ENCODE measurements around the gene BATF2. TPM values are rescaled to one million over a fixed set of nuclear protein-coding genes. Genes with fewer than 3 reads are reported as not detected.
A peak's percentile ranks its signal among the peaks of the same experiment; 100 is the strongest.
"Not testable (repeated sequence)": the region's sequence is repeated elsewhere in the genome, so short reads cannot be mapped to it uniquely, and the experiment has no call there.

Gene BATF2
- total RNA-seq, 1 experiment from 2014 or later: not detected

DNA sequence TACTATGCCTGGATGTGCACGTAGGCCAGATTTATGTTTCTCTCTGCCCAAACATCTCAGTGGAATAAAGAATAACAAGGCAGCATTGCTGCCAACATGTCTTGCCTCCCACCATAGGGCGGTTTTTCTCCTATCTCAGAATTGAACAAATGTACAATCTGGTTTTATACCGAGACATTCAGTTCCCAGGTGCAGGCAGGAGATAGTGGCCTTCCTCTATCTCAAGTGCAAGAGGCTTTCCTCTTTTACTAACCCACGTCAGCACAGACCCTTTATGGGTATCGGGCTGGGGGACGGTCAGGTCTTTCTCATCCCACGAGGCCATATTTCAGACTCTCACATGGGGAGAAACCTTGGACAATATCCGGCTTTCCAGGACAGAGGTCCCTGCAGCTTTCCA, 26.7 kb upstream of the BATF2 start:
- Histone ChIP-seq H3K4me1 (replicated peaks) (peaks cover 12% of the 10 kb centered on the region), H3K36me3 (peaks cover 19% of the 10 kb centered on the region)
- not testable (repeated sequence) for H3K4me3 ChIP-seq; H3K9me3 ChIP-seq (replicated peaks); DNase-seq (ENCODE audit: low read depth in 1 of 2, low spot score in 2 of 2); H3K27me3 ChIP-seq (replicated peaks); H3K27ac ChIP-seq

DNA sequence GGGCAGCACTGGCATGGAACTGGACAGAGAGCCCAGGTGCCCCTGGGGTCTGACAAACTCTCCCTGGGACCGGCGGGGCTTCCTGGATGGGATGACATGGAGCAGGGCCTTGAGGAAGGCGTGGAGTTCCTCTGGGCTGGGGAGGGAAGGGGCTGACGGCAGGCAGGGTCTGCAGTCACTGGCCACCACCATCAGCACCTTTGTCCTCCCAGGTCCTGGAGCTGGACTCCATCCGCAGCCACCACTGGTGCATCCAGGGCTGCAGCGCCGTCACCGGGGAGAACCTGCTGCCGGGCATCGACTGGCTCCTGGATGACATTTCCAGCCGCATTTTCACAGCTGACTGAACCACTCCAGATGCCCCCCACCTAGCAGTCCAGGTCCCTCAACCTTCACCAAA, 24.7 kb upstream of the BATF2 start:
- no peaks in the 10 kb centered on the region for H3K27me3 ChIP-seq (replicated peaks)
- H3K36me3 ChIP-seq: peaks cover 24% of the 10 kb centered on the region
- H3K4me1 ChIP-seq (replicated peaks): peaks cover under 1% of the 10 kb centered on the region; the same call in 1 of the 2 replicates
- DNase-seq (ENCODE audit: low read depth in 1 of 2, low spot score in 2 of 2): no peak
- H3K4me3 ChIP-seq: no peak overlapping the region
- H3K27ac ChIP-seq: no peak overlapping the region
- no peaks in the 10 kb centered on the region for H3K9me3 ChIP-seq (replicated peaks)

DNA sequence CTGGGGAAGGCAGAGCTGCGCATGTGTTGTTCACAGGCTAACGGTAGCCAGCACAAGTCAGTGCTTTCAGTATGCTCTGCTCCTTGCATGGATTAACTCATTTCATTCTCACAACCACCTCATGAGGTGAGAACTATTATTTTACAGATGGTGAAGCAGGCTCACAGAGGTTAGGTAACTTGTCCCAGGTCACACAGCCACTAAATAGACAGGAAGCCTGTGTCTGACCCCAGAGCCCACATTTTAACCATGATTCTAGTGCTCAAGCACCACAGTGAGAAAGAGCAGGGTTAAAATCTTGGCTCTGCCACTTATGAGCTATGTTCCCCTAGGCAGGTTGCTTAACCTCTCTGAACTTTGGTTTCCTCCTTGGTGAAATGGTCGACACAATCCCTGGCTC, 24.2 kb upstream of the BATF2 start:
- Histone ChIP-seq H3K9me3 (replicated peaks) (no peaks in the 10 kb centered on the region), H3K27ac (no peak overlapping the region), H3K4me3 (no peak overlapping the region), H3K4me1 (replicated peaks) (no peaks in the 10 kb centered on the region), H3K36me3 (peaks cover 25% of the 10 kb centered on the region), H3K27me3 (replicated peaks) (no peaks in the 10 kb centered on the region)
- DNase-seq (ENCODE audit: low read depth in 1 of 2, low spot score in 2 of 2): no peak

GRCh38 chr11:65019824-65020223, 23.1 kb upstream of the BATF2 start:
- Histone ChIP-seq H3K27ac (no peak overlapping the region), H3K4me3 (no peak overlapping the region), H3K36me3 (peaks cover 25% of the 10 kb centered on the region), H3K27me3 (replicated peaks) (no peaks in the 10 kb centered on the region), H3K9me3 (replicated peaks) (no peaks in the 10 kb centered on the region), H3K4me1 (replicated peaks) (peaks cover 3% of the 10 kb centered on the region)
- DNase-seq (ENCODE audit: low read depth in 1 of 2, low spot score in 2 of 2): no peak

DNA sequence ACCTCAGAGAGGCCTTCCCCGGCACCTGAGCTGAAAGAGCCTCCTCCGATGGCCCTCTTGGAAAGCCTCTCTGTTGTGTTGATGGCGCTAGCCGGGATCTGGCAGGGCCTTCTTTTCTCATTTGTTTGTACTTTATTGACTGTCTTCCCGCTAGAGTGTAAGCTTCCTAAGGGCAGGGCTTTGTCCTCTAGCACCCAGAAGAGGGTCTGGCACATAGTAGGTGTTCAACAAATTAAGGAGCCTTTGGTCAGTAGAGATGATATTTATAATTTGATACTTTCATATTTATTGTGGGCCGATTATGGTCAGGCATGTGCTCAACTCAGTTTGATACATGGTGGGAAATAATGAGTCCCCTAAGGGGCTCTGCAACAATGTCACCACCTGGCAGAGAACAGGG, 21.2 kb upstream of the BATF2 start:
- Histone ChIP-seq H3K27ac (no peak overlapping the region), H3K9me3 (replicated peaks) (no peaks in the 10 kb centered on the region), H3K27me3 (replicated peaks) (no peaks in the 10 kb centered on the region), H3K36me3 (peaks cover 31% of the 10 kb centered on the region), H3K4me1 (replicated peaks) (peaks cover 19% of the 10 kb centered on the region), H3K4me3 (no peak overlapping the region)
- DNase-seq (ENCODE audit: low read depth in 1 of 2, low spot score in 2 of 2): no peak

DNA sequence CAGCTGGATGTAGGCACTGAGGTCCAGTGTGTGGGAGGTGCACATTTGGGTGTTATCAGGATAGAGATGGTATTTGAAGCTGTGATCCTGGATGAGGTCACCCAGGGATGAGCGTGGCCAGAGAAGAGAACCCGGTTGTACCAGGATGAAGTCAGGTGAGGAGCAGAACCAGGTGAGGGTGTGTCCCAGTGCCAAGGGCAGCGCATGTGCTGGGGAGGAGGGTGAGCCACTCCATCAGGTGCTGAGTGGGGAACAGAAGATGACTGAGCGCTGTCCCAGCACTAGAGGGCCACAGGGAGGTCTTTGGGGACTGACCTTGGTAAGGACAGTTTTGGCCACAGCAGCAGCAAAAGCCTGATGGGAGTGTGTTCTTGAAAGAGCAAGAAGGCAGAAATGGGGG, 19.9 kb upstream of the BATF2 start:
- no peak overlapping the region for H3K4me3 ChIP-seq
- no peaks in the 10 kb centered on the region for H3K9me3 ChIP-seq (replicated peaks)
- peaks cover 31% of the 10 kb centered on the region for H3K36me3 ChIP-seq
- H3K27me3 ChIP-seq (replicated peaks): no peaks in the 10 kb centered on the region
- peaks cover 22% of the 10 kb centered on the region for H3K4me1 ChIP-seq (replicated peaks)
- DNase-seq (ENCODE audit: low read depth in 1 of 2, low spot score in 2 of 2): no peak
- no peak overlapping the region for H3K27ac ChIP-seq

DNA sequence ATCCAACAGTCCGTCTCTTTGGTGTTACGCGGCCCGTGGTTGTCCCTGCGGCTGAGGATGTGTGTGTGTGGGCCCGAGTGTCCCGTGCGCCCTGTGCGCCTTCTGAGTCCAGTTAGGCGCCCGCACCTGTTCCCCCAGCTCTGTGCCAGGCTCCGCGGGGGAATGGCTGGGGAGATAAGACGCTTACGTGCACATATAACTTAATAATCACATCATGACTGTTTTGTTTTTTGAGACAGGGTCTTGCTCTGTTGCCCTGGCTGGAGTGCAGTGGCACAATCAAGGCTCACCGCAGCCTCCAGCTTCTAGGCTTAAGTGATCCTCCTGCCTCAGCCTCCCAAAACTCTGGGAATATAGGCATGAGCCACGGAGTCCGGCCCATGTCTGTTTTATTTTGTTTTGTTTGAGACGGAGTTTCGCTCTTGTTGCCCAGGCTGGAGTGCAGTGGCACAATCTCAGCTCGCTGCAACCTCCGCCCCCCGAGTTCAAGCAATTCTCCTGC, 18.0 kb upstream of the BATF2 start:
- Histone ChIP-seq H3K4me3 (peak overlapping the region; percentile 74), H3K27ac (peak overlapping the region; percentile 92), H3K9me3 (replicated peaks) (no peaks in the 10 kb centered on the region), H3K27me3 (replicated peaks) (no peaks in the 10 kb centered on the region), H3K36me3 (peaks cover 20% of the 10 kb centered on the region), H3K4me1 (replicated peaks) (peaks cover 22% of the 10 kb centered on the region)
- DNase-seq (ENCODE audit: low read depth in 1 of 2, low spot score in 2 of 2): no peak

DNA sequence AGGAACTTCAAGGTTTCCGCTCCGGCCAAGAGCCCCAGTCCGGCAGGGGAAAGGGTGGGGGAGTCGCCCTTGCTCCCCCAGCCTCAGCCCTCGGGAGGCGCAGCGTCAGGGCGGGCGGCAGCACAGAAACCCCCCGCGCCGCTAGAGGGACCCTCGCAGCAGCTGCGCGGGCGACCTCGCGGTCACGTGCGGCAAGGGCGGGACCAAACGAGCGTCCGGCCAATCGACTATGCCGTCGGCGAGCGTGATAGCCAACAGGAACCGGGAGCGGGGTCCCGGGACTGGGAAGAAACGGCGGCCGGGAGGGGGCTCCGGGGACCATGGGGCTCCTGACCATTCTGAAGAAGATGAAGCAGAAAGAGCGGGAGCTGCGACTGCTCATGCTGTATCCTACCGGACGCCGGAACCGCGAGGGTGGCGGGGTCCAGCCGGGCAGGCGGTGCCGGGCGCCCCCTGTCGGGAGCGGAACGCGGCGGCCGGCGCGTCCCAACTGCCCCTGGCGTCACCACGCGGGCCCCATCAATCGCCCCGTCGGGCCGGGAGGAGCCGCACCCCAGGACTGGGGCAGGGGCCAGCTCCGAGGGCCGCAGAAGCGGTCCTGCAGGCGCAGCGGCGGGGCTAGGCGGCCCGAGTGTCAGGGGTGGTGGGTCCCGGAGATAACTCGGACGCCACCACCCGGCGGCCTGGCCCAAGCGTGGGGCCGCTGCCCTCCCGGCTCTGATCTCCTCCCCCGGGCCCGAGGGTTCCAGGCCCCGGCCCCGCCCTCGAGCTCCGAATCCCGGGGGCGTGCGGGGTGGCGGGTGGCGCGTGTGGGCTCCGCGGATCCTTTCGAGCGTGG, 17.3 kb upstream of the BATF2 start, which contains the start of gene ARL2:
Gene ARL2, plus strand, starts transcription at position 273 of the 838 bp plus-strand sequence. Its CDS starts 48 bp downstream, at position 321.
- Histone ChIP-seq H3K36me3 (peaks cover 17% of the 10 kb centered on the region), H3K4me1 (replicated peaks) (peaks cover 22% of the 10 kb centered on the region), H3K4me3 (peak within 1 kb of the TSS; percentile 74), H3K27me3 (replicated peaks) (no peaks in the 10 kb centered on the region), H3K27ac (peak within 1 kb of the TSS; percentile 92), H3K9me3 (replicated peaks) (no peaks in the 10 kb centered on the region)
- peak; percentile 99 for DNase-seq (ENCODE audit: low read depth in 1 of 2, low spot score in 2 of 2)

GRCh38 chr11:65013130-65013887, 16.5 kb upstream of the BATF2 start:
- Histone ChIP-seq H3K4me3 (peak overlapping the region; percentile 74), H3K4me1 (replicated peaks) (peaks cover 22% of the 10 kb centered on the region), H3K27ac (peak overlapping the region; percentile 92), H3K9me3 (replicated peaks) (no peaks in the 10 kb centered on the region), H3K27me3 (replicated peaks) (no peaks in the 10 kb centered on the region), H3K36me3 (peaks cover 10% of the 10 kb centered on the region)
- DNase-seq (ENCODE audit: low read depth in 1 of 2, low spot score in 2 of 2): peak; percentile 97

GRCh38 chr11:65008873-65009272, 12.1 kb upstream of the BATF2 start:
- no peak overlapping the region for H3K27ac ChIP-seq
- H3K36me3 ChIP-seq: no peaks in the 10 kb centered on the region
- peaks cover 29% of the 10 kb centered on the region for H3K4me1 ChIP-seq (replicated peaks)
- no peaks in the 10 kb centered on the region for H3K9me3 ChIP-seq (replicated peaks)
- no peak overlapping the region for H3K4me3 ChIP-seq
- H3K27me3 ChIP-seq (replicated peaks): no peaks in the 10 kb centered on the region
- no peak for DNase-seq (ENCODE audit: low read depth in 1 of 2, low spot score in 2 of 2)

DNA sequence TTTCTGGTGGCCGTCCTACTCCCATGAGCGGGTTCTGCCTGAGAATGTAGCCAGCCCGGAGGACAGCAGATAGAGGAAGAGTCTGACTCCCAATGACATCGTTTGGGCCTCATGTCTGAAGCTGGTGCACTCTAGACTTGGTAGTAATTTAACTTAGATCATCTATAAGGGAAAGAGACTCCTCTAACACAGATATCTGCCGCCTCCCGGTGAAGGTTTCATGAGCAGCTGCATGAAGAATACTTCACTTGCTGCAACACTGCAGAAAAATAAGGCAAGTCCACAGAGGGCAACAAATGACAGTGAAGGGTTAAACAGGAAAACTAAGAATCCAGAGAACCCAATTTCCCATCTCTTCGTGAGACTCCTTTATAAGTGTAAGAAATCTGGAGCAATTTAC, 11.2 kb upstream of the BATF2 start:
- no peaks in the 10 kb centered on the region for H3K27me3 ChIP-seq (replicated peaks)
- no peaks in the 10 kb centered on the region for H3K9me3 ChIP-seq (replicated peaks)
- H3K27ac ChIP-seq: no peak overlapping the region
- H3K4me3 ChIP-seq: no peak overlapping the region
- no peaks in the 10 kb centered on the region for H3K36me3 ChIP-seq
- DNase-seq (ENCODE audit: low read depth in 1 of 2, low spot score in 2 of 2): no peak
- peaks cover 20% of the 10 kb centered on the region for H3K4me1 ChIP-seq (replicated peaks)

GRCh38 chr11:65003968-65004367, 7.2 kb upstream of the BATF2 start:
- not testable (repeated sequence) for H3K27ac ChIP-seq; H3K27me3 ChIP-seq (replicated peaks); H3K36me3 ChIP-seq; H3K9me3 ChIP-seq (replicated peaks); H3K4me3 ChIP-seq; DNase-seq (ENCODE audit: low read depth in 1 of 2, low spot score in 2 of 2)
- H3K4me1 ChIP-seq (replicated peaks): peaks cover 17% of the 10 kb centered on the region

DNA sequence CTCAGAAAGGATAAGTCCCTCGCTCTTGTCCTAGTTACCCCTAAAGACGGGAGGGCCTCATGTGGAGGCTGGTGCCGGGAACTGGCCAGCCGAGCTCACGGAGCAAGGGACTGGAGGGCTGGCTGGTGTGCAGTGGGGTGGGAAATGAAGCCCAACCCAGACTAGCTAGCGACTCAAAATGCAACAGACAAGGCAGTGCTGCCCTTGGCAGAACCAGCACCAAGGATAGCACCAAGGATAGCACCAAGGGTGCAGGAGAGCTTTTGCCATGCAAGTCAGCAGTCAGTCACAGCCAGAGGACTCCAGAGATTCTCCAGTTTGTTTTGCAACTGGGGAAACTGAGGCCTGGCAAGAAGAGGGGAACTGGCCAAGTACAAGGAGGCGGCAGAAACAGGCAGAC, 6.5 kb upstream of the BATF2 start:
- H3K4me3 ChIP-seq: no peak overlapping the region
- no peaks in the 10 kb centered on the region for H3K27me3 ChIP-seq (replicated peaks)
- no peaks in the 10 kb centered on the region for H3K9me3 ChIP-seq (replicated peaks)
- H3K36me3 ChIP-seq: no peaks in the 10 kb centered on the region
- H3K4me1 ChIP-seq (replicated peaks): peaks cover 17% of the 10 kb centered on the region
- H3K27ac ChIP-seq: no peak overlapping the region
- no peak for DNase-seq (ENCODE audit: low read depth in 1 of 2, low spot score in 2 of 2)

DNA sequence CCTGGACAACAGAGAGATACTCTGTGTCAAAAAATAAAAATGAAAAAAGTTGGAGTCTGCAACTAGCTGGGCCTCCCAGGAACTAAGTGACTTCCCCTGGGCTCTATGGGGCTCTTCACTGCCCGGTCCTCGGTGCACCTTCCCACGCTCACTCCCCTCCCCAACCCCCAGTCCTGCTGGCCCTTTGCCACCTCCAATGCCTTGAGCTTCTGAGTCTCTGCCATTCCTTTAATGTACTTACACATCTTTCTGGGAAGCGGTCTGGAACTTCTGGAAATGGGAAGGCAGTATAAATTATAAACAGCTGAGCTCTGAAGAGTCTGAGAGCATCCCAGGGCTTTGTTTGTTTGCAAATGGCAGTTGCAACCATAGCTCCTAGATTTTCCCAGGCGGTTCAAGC, 5.9 kb upstream of the BATF2 start:
- no peak overlapping the region for H3K4me3 ChIP-seq
- DNase-seq (ENCODE audit: low read depth in 1 of 2, low spot score in 2 of 2): no peak
- no peaks in the 10 kb centered on the region for H3K27me3 ChIP-seq (replicated peaks)
- H3K4me1 ChIP-seq (replicated peaks): peaks cover 16% of the 10 kb centered on the region
- no peaks in the 10 kb centered on the region for H3K36me3 ChIP-seq
- no peaks in the 10 kb centered on the region for H3K9me3 ChIP-seq (replicated peaks)
- H3K27ac ChIP-seq: no peak overlapping the region
